HFF-Myc (cell line): ENCODE results near the gene PCSK6.
A peak's percentile ranks its signal among the peaks of the same experiment; 100 is the strongest.

Experiments
- DNase-seq: peaks from one replicate; pipeline ENCODE4 v3.0.0-alpha.2; 2011; ENCODE audit warnings: low read depth; ENCODE audit errors: extremely low read depth
- H3K4me3 ChIP-seq: replicated peaks from 2 replicates; pipeline ENCODE4 v1.5.1; 2011; ENCODE audit warnings: low read depth, mild to moderate bottlenecking, control low read depth, low read length
- TF ChIP-seq, protein P1 (sequence below): IDR thresholded peaks from 2 replicates; pipeline ENCODE4 v1.5.1; 2012; ENCODE audit warnings: mild to moderate bottlenecking, low read depth, low read length, control low read depth; ENCODE audit errors: missing control alignments

PCSK6 gene

DNA sequence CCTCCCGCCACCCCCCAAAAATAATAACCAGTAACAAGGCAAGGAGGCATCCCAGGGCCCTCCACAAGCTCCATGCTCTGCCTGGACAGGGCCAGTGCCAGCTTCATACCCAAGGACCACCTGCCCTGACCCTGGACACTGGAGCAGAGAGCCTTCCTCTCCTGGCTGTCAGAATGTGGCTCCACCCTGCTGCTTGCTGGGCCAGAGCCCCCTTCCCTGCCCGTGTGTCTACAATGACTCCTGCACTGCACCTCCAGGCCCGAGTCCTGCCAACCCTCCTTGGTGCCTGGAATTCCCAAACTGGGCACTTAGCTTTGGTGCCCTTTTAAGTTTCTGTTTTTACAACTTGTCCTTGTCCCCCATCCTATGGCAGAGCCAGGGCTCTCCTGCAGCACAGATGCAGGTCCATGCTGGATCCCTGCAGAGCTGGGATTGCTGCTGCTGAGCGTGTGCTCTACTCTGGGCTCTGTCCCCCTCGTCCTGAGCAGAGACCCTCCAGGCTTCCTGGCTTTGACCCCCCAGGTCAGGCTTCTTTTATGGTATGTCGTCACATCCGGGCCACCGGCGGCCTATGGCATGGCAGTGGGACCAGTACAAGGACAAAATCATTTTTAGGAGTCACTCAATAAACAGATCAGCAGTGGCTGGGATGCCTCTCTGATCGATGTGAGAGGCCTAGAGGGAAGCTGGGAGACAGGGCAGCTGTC, 183.0 kb downstream of the PCSK6 start:
- TF ChIP-seq, protein P1, sequence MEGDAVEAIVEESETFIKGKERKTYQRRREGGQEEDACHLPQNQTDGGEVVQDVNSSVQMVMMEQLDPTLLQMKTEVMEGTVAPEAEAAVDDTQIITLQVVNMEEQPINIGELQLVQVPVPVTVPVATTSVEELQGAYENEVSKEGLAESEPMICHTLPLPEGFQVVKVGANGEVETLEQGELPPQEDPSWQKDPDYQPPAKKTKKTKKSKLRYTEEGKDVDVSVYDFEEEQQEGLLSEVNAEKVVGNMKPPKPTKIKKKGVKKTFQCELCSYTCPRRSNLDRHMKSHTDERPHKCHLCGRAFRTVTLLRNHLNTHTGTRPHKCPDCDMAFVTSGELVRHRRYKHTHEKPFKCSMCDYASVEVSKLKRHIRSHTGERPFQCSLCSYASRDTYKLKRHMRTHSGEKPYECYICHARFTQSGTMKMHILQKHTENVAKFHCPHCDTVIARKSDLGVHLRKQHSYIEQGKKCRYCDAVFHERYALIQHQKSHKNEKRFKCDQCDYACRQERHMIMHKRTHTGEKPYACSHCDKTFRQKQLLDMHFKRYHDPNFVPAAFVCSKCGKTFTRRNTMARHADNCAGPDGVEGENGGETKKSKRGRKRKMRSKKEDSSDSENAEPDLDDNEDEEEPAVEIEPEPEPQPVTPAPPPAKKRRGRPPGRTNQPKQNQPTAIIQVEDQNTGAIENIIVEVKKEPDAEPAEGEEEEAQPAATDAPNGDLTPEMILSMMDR, result no peak
- DNase-seq, result no peak
- H3K4me3 ChIP-seq, result no peak overlapping the region

DNA sequence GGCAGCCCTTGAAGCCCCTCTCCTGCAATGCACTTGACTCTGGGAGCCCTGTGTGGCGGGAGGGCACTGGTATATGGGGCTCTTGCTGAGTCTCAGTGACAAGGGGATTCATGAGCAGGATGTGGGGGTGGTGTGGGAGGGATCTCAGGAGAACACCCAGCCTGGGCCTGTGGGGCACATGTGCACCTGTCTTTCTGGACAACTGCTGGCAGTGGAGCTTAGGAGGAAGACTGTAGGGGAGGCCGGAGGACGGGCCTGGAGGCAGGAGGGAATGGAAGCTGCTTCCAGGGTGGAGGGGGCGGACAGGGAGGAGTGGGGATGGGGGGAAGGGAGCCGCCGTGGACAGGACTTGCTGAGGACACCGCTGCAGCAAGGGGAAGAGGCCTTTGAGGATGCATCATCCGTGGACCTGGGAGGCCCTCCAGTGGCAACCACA, 183.7 kb downstream of the PCSK6 start:
- H3K4me3 ChIP-seq, result no peak overlapping the region
- no peak for DNase-seq
- TF ChIP-seq, protein P1, result no peak

DNA sequence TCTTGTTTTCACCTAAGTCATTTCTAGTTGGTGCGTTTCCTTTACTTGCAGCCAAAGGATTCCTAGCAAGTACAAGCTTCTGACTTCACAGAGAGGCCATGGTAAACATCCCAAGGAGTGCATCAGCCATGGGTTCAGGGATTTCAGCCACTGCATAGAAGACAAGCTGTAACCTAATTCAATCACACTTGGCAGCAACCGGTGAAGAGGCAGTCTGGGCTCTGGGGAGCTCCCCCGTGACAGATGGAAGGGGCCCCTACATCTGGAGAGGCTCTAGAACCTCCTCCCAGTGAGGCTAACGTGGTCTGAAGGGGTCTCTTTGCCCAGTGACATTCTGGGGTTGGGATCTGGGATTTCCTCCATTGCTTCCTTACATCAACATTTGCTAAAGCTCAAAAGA, 186.1 kb downstream of the PCSK6 start:
- TF ChIP-seq, protein P1, result no peak
- H3K4me3 ChIP-seq, result no peak overlapping the region
- DNase-seq, result no peak

DNA sequence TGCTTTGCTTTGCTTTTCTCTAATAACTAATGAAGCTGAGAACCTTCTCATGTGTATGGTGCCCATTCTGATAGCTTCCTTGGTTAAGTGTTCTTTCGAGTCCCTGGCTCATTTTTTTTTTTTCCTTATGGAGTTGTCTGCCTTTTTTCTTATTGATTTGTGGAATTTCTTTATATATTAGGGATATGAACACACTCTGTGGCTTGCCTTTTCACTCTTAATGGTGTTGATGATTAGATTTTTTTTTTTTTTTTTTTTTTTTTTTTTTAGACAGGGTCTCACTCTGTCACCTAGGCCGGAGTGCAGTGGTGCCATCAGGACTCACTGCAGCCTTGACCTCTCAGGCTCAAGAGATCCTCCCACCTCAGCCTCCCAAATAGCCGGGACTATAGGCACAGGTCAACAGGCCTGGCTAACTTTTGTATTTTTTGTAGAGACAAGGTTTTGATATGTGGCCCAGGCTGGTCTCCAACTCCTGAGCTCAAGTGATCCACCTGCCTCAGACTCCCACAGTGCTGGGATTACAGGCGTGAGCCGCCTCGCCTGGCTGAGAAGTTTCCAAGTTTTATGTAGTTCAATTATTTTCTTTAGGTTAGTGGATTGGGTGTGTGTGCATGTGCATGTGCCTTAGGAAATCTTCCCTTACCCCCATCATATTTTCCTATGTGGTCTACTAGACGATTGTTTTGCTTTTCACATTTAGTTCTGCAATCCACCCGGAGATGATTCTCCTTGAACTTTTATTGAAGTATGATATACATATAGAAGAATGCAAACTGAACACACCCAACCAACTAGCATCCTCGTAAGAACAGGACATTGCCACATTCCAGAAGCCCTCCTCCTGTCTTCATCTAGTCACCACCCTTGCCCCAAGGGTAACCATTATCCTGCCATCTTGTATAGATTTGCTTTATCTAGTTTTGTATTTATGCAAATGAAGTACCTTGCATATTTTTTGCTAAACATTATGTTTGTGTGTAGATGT, 192.8 kb downstream of the PCSK6 start:
- peak overlapping the region; percentile 95; the same call in 1 of the 2 replicates for H3K4me3 ChIP-seq
- TF ChIP-seq, protein P1, result no peak
- DNase-seq, result no peak

DNA sequence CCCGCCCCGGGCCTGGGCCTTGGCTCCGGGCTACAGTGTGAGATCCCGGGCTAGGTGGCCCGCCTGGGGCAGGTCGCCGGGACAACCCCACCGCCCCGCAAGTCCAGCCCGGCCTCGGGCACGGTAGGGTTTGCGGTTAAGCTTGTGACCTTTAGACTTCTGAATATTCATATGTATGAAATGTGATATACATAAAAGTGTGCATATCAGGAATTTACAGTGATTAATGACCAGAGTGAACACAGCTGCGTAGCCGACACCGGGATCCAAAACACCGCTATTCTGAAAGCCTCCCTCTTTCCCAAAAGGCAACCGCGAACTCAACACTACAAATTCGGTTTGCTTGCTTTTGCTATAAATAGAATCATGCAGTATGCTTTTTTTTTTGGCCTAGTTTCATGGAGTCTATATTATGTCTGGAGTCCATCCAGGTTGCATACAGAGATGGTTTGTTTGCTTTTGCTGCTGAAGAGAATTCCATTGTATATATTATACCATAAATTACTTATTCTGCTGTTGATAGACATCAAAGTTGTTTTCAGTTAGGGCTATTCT, 193.8 kb downstream of the PCSK6 start:
- TF ChIP-seq, protein P1, result no peak
- no peak for DNase-seq
- peak overlapping the region; percentile 95 for H3K4me3 ChIP-seq

DNA sequence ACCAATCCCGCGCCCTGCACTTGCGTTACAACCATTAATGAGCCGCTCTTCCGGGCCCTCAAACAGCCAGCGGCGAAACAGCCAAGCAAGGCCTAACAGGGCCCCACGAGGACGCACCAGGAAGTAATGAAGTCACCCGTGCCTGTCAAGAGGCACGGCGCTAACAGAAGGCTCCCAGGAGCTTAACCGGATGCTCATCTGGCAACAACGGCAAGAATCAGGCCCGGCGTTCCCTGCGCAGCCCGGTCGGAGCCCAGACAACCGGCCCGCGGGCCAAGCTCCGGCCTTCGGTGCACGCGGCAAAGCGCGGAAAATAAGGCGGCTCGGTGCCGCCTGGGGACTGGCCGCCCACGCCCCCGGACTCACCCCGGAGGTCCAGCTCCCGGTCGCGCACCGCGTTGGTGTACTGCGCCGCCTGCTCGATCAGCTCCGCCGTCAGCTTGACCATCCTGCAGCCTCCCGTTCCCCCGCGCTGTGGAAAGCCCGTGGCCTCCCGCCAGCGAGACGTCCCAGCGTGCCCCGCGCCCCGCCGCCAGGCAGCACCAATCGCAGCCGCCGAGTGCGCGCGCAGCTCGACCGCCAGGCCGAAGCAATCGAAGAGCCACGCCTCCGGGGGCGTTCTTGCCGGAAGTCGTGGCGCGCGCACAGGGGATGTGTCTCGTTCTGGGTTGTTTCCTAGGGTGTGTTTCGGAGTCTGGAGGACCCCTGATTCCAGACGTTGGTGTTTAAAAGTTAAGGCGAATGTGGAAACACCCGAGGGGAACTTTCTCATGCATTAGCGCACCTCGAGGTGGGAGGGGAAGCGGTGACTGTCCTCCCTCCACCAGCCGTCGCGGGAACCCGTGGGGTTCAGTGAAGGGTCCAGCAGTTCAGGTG, 194.5 kb downstream of the PCSK6 start, which contains the start of gene SNRPA1:
Gene SNRPA1 (minus strand): TSS at position 518 of the 876 bp plus-strand sequence. CDS start 70 bp downstream, at position 448.
- TF ChIP-seq, protein P1, result no peak
- DNase-seq, result peak; percentile 65
- H3K4me3 ChIP-seq, result peak within 1 kb of the TSS; percentile 95
